GM04503 (cell line): ENCODE results near the gene DLG1.

Experiments used
- DNase-seq: peaks from one replicate; pipeline ENCODE4 v3.0.0-alpha.2; 2012; ENCODE audit warnings: low read depth

Gene DLG1

DNA sequence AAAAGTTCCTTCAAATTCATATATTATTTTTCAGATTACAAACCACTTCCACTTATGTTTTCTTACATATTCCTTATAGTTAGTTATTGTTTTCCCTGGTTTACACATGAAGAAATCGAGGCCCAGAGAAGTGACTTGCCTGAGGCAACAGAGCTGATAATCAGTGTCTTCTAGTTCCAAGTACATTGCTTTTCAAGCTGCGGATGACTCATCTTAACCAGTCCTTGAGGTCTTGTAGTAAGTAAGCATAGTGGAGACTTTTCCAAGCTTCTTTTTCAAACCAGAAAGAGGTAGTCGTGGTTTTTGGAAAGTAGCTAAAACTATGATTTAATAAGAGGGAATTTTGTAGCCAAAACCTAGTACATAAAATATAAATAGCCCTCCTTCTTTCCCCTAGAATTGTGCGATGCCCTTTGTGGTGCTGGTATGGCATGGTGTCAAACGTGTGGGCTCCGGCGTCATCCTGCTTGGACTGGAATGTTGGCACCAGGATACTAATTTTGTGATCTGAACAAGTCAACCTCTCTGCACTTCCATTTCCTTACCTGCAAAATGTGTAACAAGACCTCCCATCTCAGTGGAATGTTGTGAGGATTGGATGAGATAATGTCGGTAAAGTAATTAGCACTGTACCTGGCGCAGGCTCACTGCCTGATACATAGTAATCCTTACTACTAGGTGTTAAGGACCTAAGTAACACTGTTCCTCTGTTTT is 19.0 kb upstream of the DLG1 start:
- peak; percentile 78 for DNase-seq

- no peak for DNase-seq
These were observed 14.0 kb upstream of the DLG1 start for GRCh38 chr3:197312431-197312830.

- DNase-seq: no peak
These were observed 13.2 kb upstream of the DLG1 start for GRCh38 chr3:197311591-197311990.

- DNase-seq: peak; percentile 98
These were observed 11.3 kb upstream of the DLG1 start for GRCh38 chr3:197309528-197310361.

- peak; percentile 54 for DNase-seq
These were observed 10.2 kb upstream of the DLG1 start for GRCh38 chr3:197308591-197308990.

DNA sequence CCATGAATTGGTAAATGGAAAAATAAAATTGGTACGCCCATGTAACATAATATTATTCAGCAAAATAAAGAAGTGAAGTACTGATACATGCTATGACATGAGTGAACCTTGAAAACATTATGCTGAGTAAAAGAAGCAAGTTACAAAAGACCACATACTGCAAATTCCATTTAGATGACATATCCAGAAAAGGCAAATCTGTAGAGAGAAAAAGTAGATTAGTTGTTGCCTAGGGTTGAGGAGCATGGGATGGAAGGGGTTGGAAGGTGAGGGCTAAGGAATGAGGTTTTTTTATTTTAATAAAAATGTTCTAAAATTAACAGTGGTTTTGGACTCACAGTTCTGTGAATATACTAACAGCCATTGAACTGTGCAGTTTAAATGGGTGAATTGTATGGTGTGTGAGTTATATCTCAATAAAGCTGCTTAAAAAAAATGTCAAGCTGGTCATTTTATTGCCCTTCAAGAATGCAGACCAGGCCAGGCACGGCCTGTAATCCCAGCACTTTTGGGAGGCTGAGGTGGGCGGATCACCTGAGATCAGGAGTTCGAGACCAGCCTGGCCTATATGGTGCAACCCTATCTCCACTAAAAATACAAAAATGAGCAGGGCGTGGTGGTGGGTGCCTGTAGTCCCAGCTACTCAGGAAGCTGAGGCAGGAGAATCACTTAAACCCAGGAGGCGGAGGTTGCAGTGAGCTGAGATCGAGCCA is 8.1 kb upstream of the DLG1 start:
- DNase-seq: peak; percentile 74

- DNase-seq: peak; percentile 77
These were observed 7.4 kb upstream of the DLG1 start for GRCh38 chr3:197305854-197306253.

DNA sequence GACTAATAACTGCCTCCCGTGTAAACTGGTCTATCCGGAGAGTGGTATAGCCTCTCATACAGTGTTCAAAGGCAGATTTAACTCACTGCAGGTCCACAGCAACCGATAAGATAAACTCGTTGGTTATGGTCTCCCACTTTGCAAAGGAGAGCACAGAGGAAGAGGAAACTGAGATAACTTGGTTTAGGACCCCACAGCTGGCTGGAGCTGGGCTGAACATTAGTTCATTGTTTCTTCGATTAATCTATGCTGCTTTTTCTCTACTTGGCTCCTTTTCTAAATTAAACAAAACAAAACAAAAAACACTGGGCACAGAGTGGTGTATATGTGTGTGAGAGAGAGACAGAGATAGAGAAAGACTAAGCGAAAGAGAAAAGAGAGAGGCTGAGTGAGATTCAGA is 5.0 kb upstream of the DLG1 start:
- no peak for DNase-seq

GRCh38 chr3:197302696-197303341 is 4.4 kb upstream of the DLG1 start:
- DNase-seq: peak; percentile 92

- DNase-seq: no peak
These were observed 3.6 kb upstream of the DLG1 start for GRCh38 chr3:197302033-197302432.

- DNase-seq: no peak
These were observed 1.9 kb upstream of the DLG1 start for GRCh38 chr3:197300361-197300760.

- no peak for DNase-seq
These were observed 788 bp upstream of the DLG1 start for GRCh38 chr3:197298945-197299854.

DNA sequence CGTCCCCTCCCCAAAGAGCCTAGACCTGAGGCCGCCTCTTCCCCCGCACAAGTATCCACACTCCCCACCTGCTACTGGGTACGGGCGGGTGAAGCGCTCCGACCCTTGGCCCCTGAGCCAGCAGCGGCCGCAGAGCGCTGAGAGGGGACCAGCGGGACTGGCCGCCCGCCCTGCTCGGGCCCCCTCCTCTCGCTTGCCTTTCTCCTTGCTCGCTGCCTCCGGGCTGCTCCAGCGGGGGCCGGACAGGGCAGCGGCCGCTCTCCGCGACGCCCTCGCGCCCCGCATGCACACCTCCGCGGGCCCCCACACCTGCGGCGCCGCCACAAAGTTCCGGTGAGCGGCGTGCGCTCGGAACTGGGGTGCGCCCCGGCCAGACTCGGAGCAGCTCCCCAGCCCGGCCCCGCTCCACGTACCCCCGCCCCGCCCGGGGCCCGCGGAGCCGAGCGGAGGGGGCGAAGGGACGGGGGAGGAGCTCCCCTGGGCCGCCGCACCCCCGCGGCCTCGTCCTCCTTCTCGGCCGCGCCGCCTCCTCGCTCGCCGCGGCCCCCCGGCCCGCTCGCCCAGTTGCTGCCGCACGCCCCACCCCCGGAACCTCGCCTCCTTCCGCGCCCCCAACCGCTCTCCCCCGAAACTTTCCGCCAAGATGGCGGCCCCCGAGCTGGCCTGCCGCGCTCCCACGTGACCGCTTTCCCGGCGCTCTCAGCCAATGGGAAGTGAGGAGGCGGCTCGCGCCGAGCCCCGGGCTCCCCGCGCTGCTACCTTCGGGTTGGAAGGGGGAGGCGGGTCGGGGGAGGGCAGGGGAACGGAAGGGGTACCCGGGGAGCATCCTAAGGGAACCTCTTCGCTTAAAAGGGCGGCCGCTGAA is 704 bp downstream of the DLG1 start:
- no peak for DNase-seq

DNA sequence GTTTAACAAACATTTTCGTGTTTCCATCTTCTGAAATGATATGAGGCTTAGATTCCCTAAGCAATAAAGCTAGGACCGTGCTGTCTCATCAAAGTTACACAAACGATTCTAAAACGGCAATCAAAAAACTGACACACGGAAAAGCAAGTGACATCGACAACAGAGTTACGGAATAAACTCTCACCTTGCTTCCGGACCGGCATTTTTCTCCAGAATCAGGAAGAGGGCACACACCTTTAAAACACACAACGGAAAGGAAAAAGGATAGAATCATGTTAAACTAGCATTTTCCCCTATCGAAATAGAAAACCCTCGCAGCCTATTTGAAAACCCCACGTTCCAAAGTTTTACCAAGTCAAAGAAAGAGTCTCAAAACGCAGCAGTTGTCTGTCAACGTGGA is 1.4 kb downstream of the DLG1 start:
- no peak for DNase-seq

DNA sequence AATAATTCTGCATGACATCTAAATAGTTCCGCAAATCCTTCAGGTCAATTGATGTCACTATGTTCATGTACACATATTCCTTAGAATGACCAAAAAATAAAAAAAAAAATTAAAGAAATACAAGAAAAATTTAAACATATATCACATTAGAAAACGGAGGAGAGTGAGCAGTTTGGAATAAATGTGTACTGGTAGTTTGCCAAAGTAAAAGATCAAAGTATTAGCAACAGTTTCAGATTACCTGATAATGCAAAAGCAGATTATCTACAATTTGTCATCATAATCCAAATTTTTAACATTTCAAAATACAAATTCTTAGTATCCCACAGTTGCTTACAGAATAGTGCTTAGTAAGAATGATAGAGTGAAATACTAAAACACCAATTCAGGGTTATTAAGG is 1.9 kb downstream of the DLG1 start:
- DNase-seq: no peak

GRCh38 chr3:197295871-197296270 is 2.5 kb downstream of the DLG1 start:
- no peak for DNase-seq

GRCh38 chr3:197293605-197294237 is 4.7 kb downstream of the DLG1 start:
- no peak for DNase-seq

DNA sequence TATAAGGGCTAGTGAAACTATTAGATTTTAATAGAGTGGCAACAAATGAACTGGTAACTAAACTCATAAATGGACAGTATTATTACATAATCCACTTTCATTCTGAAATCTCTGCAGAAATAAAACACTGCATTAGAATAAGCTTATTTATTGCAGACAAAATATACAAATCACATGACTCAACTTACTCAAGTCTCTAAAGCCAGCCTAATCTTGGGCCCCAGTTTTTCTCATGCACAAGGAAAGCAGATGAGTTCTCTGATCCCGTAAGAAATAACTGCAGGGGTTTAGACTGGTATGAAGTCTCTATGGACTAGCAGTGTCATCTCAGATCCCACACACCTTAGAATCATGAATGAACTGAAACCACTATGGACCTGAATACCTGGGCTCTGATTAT is 5.8 kb downstream of the DLG1 start:
- DNase-seq: no peak

DNA sequence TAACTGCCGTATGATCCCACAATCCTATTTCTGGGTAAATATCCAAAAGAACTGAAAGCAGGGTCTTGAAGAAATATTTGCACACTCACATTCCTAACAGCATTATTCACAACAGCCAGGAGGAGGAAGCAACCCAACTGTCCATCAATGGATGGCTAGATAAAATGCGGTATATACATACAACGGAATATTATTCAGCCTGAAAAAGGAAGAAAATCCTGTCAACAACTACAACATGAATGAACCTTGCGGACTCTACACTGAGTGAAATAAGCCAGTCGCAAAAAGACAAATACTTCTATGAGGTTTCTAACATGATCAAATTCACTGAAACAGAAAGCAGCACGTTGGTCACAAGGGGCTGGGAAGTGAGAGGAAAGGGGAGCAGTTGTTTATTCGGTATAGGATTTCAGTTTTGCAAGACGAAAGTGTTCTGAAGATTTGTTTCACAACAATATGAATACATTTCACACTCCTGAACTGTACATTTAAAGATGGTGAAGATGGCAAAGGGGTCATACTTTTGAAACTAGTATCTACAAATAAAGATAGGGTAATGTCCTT is 6.2 kb downstream of the DLG1 start:
- DNase-seq: no peak

DNA sequence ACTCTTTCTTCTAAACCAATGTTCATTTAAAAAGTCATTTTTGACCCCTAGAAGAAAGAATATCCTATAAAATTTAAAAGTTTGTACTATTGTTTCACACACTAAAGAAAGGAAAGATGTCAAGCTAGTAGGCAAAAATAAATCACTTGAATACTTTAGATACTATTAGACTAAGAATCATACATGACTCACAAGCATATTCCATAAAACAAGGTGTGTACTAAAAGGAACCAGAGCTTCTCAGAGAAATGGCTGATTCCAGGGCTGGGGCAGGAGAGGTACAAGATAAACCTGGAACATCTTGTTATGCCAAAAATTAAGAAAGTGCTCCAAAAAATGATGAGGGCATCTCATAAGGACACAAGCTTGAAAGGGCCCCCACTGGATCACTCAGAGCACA is 8.7 kb downstream of the DLG1 start:
- DNase-seq: no peak
